H1 (cell line): ENCODE measurements around the gene TSSK6. TPM values are rescaled to one million over a fixed set of nuclear protein-coding genes. Genes with fewer than 3 reads are reported as not detected.
A peak's percentile ranks its signal among the peaks of the same experiment; 100 is the strongest.

ENCODE experiments used
- ATF2 ChIP-seq: IDR thresholded peaks from 2 replicates; pipeline ENCODE4 v1.6.1; 2012; ENCODE audit warnings: low read length, inconsistent platforms
- CBX5 ChIP-seq: fragments of 300-800, 300-1000 bp; sonication (generic); IDR thresholded peaks from 2 replicates; pipeline ENCODE4 v1.7.1; 2016; ENCODE audit warnings: antibody characterized with exemption, low read length, low read depth
- CHD2 ChIP-seq: IDR thresholded peaks from 2 replicates; pipeline ENCODE4 v1.6.1; 2012; ENCODE audit warnings: low read length, improper control_type of control experiment
- EGR1 ChIP-seq: IDR thresholded peaks from 2 replicates; pipeline ENCODE4 v1.6.1; 2011; ENCODE audit warnings: low read depth, low read length, borderline replicate concordance
- EP300 ChIP-seq, 2 experiments: IDR thresholded peaks; 1 replicate in 1 of 2; 2 replicates in 1 of 2; pipeline ENCODE4 v1.6.1; 2011 to 2012; ENCODE audit warnings: low read depth in 2 of 2, low read length in 2 of 2, mild to moderate bottlenecking in 2 of 2, borderline replicate concordance in 1 of 2, inconsistent platforms in 1 of 2, moderate library complexity in 1 of 2
- GABPA ChIP-seq: IDR thresholded peaks from 2 replicates; pipeline ENCODE4 v1.6.1; 2011; ENCODE audit warnings: mild to moderate bottlenecking, low read length, moderate library complexity, borderline replicate concordance; ENCODE audit not compliant: insufficient read depth
- HDAC2 ChIP-seq, 2 experiments: fragments of 300-600 bp in 1 of 2; sonication (generic) in 1 of 2; IDR thresholded peaks; 2 replicates each; pipeline ENCODE4 v1.6.1; 2011 to 2012; ENCODE audit warnings: low read depth in 2 of 2, low read length in 2 of 2, mild to moderate bottlenecking in 2 of 2, moderate library complexity in 2 of 2, borderline replicate concordance in 1 of 2, inconsistent platforms in 1 of 2
- JUND ChIP-seq: IDR thresholded peaks from 2 replicates; pipeline ENCODE4 v1.6.1; 2011; ENCODE audit warnings: mild to moderate bottlenecking, improper control_type of control experiment, low read length
- MAX ChIP-seq: IDR thresholded peaks from 2 replicates; pipeline ENCODE4 v1.6.1; 2012; ENCODE audit warnings: inconsistent platforms
- PHF8 ChIP-seq: fragments of 200-600 bp; sonication (generic); conservative IDR thresholded peaks from 2 replicates; pipeline ENCODE4 v1.7.1; 2012; ENCODE audit warnings: low read depth, mild to moderate bottlenecking, inconsistent platforms, low read length, moderate library complexity
- POLR2AphosphoS5 ChIP-seq: IDR thresholded peaks from 2 replicates; pipeline ENCODE4 v1.6.1; 2011; ENCODE audit warnings: low read depth, low read length
- POU5F1 ChIP-seq: IDR thresholded peaks from 2 replicates; pipeline ENCODE4 v1.6.1; 2011; ENCODE audit warnings: low read depth, mild to moderate bottlenecking, low read length, moderate library complexity
- SP4 ChIP-seq: IDR thresholded peaks from 2 replicates; pipeline ENCODE4 v1.6.1; 2012; ENCODE audit warnings: low read length, inconsistent platforms
- SRF ChIP-seq: IDR thresholded peaks from 2 replicates; pipeline ENCODE4 v1.6.1; 2011; ENCODE audit warnings: mild to moderate bottlenecking, low read depth, low read length, moderate library complexity
- SUZ12 ChIP-seq: fragments of 200-600 bp; sonication (generic); IDR thresholded peaks from 2 replicates; pipeline ENCODE4 v1.6.1; 2012; ENCODE audit warnings: mild to moderate bottlenecking, inconsistent platforms, low read length, moderate library complexity, mixed read lengths
- TAF1 ChIP-seq: IDR thresholded peaks from 2 replicates; pipeline ENCODE4 v1.6.1; 2011; ENCODE audit warnings: mild to moderate bottlenecking, low read depth, low read length
- TAF7 ChIP-seq: optimal IDR thresholded peaks from 2 replicates; pipeline ENCODE3; 2011; ENCODE audit warnings: low read depth, mild to moderate bottlenecking, inconsistent platforms, low read length, moderate library complexity, borderline replicate concordance
- TBP ChIP-seq: IDR thresholded peaks from 2 replicates; pipeline ENCODE4 v1.6.1; 2011; ENCODE audit warnings: low read depth, low read length, improper control_type of control experiment
- TEAD4 ChIP-seq: IDR thresholded peaks from 2 replicates; pipeline ENCODE4 v1.6.1; 2012; ENCODE audit warnings: low read depth, low read length, inconsistent platforms, mixed read lengths
- YY1 ChIP-seq: IDR thresholded peaks from 2 replicates; pipeline ENCODE4 v1.6.1; 2011; ENCODE audit warnings: low read depth, mild to moderate bottlenecking, low read length
- polyA plus RNA-seq, 7 experiments: library from polyadenylated mRNA; depleted of rRNA in 3 of 7; stranded (reverse) in 5 of 7; unstranded in 2 of 7; fragments of >200 nt in 5 of 7; fragments of 200-250 nt in 2 of 7; gene quantifications; 1 replicate in 5 of 7; 2 replicates in 1 of 7; 4 replicates in 1 of 7; pipeline versions ENCODE4 v1.2.1 to v1.2.3, GENCODE V29; 2011 to 2013; ENCODE audit warnings: missing spikeins in 2 of 7, mixed read lengths in 2 of 7
- total RNA-seq: library from RNA; stranded (reverse); fragmentation: NEBNext Ultra II Directional; extraction: Animal tissue kit (Norgen Biotek cat#: 25700); gene quantifications from 2 replicates; pipeline ENCODE4 v1.2.1, GENCODE V29; 2021
- TF ChIP-seq, protein P1 (sequence below): IDR thresholded peaks from 2 replicates; pipeline ENCODE4 v1.6.1; 2011; ENCODE audit warnings: low read length, improper control_type of control experiment

The TSSK6 gene
- total and polyA plus RNA-seq, 2 of the 8 experiments (the other 6 are each of a cell fraction or from before 2014, with no cell fraction given): 3.6 to 7.8 TPM

DNA sequence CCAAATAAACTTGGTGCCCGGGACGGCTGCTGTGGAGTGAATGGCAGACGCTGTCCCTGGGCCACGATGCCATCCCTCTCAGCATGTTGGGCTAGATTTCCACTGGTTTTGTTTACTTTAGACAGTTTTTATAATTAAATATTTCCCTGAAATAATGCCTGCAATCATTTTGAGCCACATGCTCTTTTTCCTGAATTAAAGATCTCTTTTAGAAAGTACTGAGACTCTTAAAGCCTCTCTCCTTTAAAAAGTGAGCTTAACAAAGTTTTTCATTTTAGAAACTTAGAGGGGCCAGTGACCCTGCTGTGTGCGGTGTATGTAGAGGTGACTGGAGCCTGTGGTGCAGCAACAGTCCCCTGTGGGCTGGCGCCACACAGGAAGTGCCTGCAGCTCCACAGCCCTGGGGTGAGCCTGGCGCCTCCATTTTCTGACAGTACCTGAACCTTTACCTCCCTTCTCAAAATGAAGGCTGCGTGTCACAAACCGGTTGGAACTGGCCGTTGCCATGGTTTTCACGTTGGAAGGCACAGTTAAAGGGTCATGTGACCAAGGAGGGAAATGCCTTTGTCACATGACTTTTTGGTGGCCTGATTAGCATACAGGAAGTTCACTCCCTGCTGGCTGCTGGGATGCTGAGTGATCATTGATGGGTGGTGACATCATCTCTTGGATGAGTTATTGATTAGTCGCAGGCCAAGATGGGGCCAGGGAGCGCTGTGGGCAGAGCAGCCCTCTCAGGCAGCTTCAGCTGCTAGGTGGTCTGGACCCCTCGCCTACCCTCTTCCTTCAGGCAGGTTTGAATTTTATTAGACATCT lies 26.3 kb downstream of the TSSK6 start (continued):
- TF ChIP-seq HDAC2 (IDR thresholded peaks at IDR 0.05; ENCODE audit: borderline replicate concordance in 1 of 2, low read depth in 2 of 2, low read length in 2 of 2) (peak; percentile 49 to 70; a peak in 2 of 4 replicates), EP300 (IDR thresholded peaks at IDR 0.05; ENCODE audit: borderline replicate concordance in 1 of 2, low read depth in 2 of 2, low read length in 2 of 2) (peak in 1 of 2 experiments; percentile 87; a peak in 1 of 3 replicates), PHF8 (no peak), CHD2 (no peak), POU5F1 (no peak), ATF2 (peak; percentile 96), SP4 (peak; percentile 97), CBX5 (no peak), SRF (no peak), POLR2AphosphoS5 (peak; percentile 47), TAF1 (peak; percentile 64; the same call in 1 of the 2 replicates), JUND (peak; percentile 88), MAX (peak; percentile 35; the same call in 1 of the 2 replicates), TAF7 (peak; percentile 80), EGR1 (no peak), SUZ12 (no peak), YY1 (peak; percentile 99), GABPA (no peak), TEAD4 (peak; percentile 77; the same call in 1 of the 2 replicates), TBP (peak; percentile 27; the same call in 1 of the 2 replicates)
- TF ChIP-seq, protein P1, sequence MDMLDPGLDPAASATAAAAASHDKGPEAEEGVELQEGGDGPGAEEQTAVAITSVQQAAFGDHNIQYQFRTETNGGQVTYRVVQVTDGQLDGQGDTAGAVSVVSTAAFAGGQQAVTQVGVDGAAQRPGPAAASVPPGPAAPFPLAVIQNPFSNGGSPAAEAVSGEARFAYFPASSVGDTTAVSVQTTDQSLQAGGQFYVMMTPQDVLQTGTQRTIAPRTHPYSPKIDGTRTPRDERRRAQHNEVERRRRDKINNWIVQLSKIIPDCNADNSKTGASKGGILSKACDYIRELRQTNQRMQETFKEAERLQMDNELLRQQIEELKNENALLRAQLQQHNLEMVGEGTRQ: peak; percentile 98
- TF ChIP-seq, all 59 proteins: peak for 21
